AG09309 (cell line): ENCODE results near the gene PPTC7.
A peak's percentile ranks its signal among the peaks of the same experiment; 100 is the strongest.
"Not testable (repeated sequence)": the region's sequence is repeated elsewhere in the genome, so short reads cannot be mapped to it uniquely, and the experiment has no call there.

Experiments used
- DNase-seq: peaks from one replicate; pipeline ENCODE4 v3.0.0-alpha.2; 2010; ENCODE audit warnings: low read depth
- H3K4me3 ChIP-seq: 2 replicates; pipeline ENCODE4 v1.5.1; 2011; ENCODE audit warnings: mild to moderate bottlenecking, low read depth, low read length, moderate library complexity; ENCODE audit not compliant: control insufficient read depth
- CTCF ChIP-seq: IDR thresholded peaks from 2 replicates; pipeline ENCODE4 v1.5.1; 2011; ENCODE audit warnings: mild to moderate bottlenecking, low read depth, low read length, inconsistent platforms; ENCODE audit not compliant: insufficient read depth, control insufficient read depth; ENCODE audit errors: missing control alignments

The PPTC7 gene

GRCh38 chr12:110533607-110534006 is 49.5 kb downstream of the PPTC7 start:
- no peak for TF ChIP-seq CTCF
- no peak for DNase-seq
- no peak overlapping the region for H3K4me3 ChIP-seq

- DNase-seq: no peak
- TF ChIP-seq CTCF: no peak
- no peak overlapping the region for H3K4me3 ChIP-seq
These were observed 50.5 kb downstream of the PPTC7 start for GRCh38 chr12:110532644-110533043.

DNA sequence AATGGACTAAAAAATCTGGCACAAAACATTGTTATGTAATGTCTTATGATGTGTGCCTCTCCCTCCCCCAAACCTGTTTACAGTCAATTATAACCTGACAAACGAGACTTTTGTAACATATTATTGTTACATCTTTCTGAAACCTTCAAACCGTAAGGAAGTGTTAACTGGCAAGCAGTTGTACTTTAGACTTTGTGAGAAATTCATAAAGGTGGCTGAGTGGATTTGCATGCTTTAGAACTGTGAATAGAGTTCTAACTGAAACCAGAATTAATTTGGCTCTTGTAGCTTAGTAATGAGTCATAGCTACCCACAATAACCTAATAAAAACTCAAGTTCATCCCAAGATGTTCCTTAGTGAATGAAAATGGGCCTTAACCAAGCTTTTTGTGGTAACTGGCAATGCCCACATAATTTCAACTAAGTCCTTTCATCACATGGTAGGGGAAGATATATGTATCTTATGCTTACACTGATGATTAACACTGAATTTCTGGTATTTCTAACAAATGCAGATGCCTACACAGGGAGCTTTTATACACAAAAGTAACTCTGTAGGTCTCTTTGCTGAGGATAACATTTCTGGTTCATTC is 51.3 kb downstream of the PPTC7 start:
- DNase-seq: peak; percentile 75
- no peak for TF ChIP-seq CTCF
- H3K4me3 ChIP-seq: no peak overlapping the region

DNA sequence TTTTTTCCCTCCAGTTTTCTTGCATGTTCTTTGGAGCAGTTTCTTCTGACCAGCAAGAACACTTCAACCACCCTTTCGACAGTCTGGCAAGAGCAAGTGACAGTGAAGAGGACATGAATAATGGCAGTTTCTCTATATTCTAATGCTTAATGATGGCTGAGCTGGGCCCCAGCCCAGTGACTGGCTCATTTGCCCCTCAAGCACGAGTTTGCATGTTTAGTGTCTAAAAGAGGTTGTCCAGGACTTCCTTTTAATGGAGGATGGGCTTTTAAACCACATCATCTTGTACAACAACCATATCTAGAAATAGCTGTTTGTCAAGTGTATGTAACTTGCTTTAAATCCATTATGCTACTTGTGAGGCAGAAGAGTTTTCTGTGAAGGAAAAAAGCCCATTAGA is 52.6 kb downstream of the PPTC7 start:
- TF ChIP-seq CTCF: no peak
- H3K4me3 ChIP-seq: no peak overlapping the region
- no peak for DNase-seq

GRCh38 chr12:110528277-110528839 is 54.8 kb downstream of the PPTC7 start:
- no peak overlapping the region for H3K4me3 ChIP-seq
- no peak for TF ChIP-seq CTCF
- DNase-seq: no peak

GRCh38 chr12:110520876-110521712 is 62.0 kb downstream of the PPTC7 start:
- H3K4me3 ChIP-seq, DNase-seq: not testable (repeated sequence)

- not testable (repeated sequence) for DNase-seq, H3K4me3 ChIP-seq
These were observed 65.1 kb downstream of the PPTC7 start for GRCh38 chr12:110518014-110518413.
